ENCODE data around the gene CHPF.

- TF ChIP-seq POLR2AphosphoS5 (IDR thresholded peaks at IDR 0.05; ENCODE audit: low read depth, low read length) (no peak), REST (IDR thresholded peaks at IDR 0.05; ENCODE audit: insufficient read depth in 1 of 2, low read depth in 2 of 2, low read length in 2 of 2) (no peak), SIN3A (IDR thresholded peaks at IDR 0.05; ENCODE audit: borderline replicate concordance, insufficient read depth, low read length) (no peak), FOXP2 (optimal IDR thresholded peaks at IDR 0.05; ENCODE audit: borderline replicate concordance, extremely low read depth, extremely low read length, insufficient read depth) (no peak), TAF1 (IDR thresholded peaks at IDR 0.05; ENCODE audit: borderline replicate concordance, insufficient read depth, low read length) (no peak)
These were observed 29.3 kb downstream of the CHPF start, which contains the start of gene ASIC4 for GRCh38 chr2:219514196-219514761.

Data from PFSK-1 (cell line).